NCI-H526 treated with DMSO at 0.1 percent for 48 hours (cell line): Measurements from ENCODE around the gene PASK.
"Not testable (repeated sequence)": the region's sequence is repeated elsewhere in the genome, so short reads cannot be mapped to it uniquely, and the experiment has no call there.

Experiments used
- DNase-seq: peaks from one replicate; lab custom pipeline; 2025; lab: John Stamatoyannopoulos, UW

The PASK gene

DNA sequence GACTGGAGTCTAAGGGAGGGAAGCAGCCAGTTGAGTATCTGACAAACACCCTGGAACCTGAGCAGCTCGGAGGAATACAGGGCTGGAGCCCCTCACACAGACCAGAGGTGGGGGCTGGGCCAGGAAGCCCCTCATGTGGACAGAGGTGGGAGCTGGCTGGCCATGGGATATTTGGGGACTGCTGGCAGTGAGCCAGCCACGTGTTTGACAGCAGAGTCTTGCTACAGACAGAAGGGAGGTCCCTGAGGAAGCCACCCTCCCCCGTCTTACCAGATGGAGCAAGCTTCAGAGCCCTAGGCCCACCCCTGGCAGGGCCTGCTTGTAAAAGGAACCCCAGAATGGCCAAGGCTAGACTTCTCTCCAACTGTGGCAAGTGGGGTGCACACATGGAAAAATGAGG lies 43.6 kb downstream of the PASK start:
- DNase-seq = no peak

DNA sequence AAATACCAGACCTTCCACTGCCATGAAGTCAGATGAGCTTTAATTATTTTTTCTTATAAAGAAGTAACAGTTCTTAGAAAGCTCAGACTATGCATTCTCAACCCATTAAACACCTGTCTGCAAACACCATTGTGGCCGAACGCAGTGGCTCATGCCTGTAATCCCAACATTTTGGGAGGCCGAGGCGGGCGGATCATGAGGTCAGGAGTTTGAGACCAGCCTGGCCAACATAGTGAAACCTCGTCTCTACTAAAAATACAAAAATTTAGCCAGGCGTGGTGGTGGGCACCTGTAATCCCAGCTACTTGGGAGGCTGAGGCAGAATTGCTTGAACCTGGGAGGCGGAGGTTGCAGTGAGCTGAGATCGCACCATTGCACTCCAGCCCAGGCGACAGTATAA lies 44.7 kb downstream of the PASK start:
- DNase-seq = not testable (repeated sequence)

DNA sequence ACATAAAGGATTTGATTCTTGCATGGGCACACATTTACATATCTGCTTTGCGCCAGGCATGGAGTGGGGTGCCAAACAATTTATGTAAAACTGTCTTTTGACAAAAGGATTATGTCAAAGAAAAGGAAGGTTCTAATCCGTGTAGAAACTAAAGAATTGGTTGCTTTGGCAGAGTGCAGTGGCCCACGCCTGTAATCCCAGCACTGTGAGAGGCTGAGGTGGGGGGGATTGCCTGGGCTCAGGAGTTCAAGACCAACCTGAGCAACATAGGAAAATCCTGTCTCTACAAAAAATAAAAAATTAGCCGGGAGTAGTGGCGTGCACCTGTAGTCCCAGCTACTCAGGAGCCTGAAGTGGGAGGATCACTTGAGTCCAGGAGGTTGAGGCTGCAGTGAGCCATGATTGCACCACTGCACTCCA lies 46.1 kb downstream of the PASK start:
- no peak for DNase-seq

- DNase-seq = peak; percentile 84
These were observed 47.0 kb downstream of the PASK start, which contains the start of gene MTERF4 for GRCh38 chr2:241102239-241102803. Gene MTERF4 (minus strand): TSS chr2:241102287. CDS start chr2:241102273, 14 bp downstream.

GRCh38 chr2:241099246-241099645 lies 50.0 kb downstream of the PASK start:
- no peak for DNase-seq

GRCh38 chr2:241096979-241097378 lies 52.3 kb downstream of the PASK start:
- DNase-seq = no peak

DNA sequence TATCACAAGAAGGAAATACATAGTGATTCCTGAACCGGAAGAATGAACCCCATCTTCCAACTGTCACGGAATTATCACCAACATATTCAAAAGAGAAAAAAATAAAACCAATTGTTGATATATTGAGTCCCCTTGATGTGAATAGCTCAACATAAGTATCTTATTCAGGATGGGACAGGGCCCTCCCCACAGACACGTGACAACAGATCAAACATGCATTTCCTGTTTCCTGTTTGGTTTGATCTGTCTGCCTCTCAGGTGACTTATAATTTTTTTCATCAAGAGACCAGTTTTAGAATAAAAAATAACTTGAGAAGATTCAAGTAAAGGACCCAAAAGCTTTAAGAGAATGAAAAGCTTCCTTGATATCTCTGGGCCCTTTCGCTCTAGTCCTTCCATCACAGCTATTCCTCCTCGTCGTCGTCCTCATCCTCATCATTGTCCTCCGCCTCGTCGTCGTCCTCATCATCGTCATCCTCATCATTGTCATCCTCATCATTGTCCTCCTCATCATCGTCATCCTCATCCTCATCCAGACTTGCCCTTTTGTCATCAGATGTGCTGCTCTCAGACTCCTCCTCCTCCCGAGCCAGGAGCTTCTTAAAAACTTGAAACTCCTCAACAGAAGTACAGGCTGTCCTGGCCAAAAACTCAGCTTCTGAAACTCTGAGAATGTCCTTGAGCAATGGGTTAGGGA lies 53.5 kb downstream of the PASK start:
- DNase-seq = no peak

DNA sequence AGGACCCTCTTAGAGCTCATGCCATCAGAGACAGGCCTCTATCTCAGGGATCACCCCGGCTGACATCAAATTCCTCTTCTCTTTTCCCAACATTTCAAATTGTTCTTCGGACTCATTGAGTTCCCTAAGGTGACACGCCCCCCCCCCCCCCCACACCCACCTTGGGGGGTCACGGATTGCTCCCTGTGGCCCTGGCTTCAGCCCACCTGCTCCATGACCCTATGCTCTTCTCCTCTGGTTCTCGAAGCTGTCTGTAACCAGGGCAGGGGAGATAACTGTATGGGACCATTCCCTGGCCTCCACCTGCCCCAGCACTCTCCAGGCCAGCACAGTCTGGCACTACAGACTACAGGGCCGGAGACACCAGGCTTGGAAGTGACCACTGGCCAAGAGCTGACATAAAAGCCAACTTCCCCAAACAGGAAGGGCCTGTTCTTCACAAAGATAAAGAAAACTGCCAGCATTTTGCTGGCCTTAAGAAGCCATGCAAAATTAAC lies 54.3 kb downstream of the PASK start:
- no peak for DNase-seq

- DNase-seq = no peak
These were observed 55.1 kb downstream of the PASK start for GRCh38 chr2:241094172-241094571.

- DNase-seq = peak; percentile 68
These were observed 56.0 kb downstream of the PASK start for GRCh38 chr2:241093133-241093781.

GRCh38 chr2:241092677-241093076 lies 56.6 kb downstream of the PASK start:
- no peak for DNase-seq

- no peak for DNase-seq
These were observed 57.4 kb downstream of the PASK start for GRCh38 chr2:241091734-241092445.

DNA sequence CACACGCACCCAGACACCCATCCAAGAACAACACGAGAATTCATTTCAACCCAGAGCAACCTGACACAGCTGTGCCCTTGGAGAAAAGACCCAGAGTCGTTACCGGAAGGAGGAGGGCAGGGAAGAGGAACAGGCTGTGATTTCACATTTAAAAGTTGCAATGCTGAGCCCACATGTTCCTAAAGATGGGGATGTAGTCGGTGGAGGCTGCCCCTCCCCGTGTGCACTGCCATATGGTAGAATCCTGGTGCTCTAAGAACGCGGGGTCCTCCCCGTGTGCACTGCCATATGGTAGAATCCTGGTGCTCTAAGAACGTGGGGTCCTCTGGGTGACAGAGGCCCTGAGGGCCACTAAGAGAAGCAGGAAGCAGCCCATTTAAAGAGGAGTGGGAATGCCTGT lies 58.1 kb downstream of the PASK start:
- DNase-seq = no peak

DNA sequence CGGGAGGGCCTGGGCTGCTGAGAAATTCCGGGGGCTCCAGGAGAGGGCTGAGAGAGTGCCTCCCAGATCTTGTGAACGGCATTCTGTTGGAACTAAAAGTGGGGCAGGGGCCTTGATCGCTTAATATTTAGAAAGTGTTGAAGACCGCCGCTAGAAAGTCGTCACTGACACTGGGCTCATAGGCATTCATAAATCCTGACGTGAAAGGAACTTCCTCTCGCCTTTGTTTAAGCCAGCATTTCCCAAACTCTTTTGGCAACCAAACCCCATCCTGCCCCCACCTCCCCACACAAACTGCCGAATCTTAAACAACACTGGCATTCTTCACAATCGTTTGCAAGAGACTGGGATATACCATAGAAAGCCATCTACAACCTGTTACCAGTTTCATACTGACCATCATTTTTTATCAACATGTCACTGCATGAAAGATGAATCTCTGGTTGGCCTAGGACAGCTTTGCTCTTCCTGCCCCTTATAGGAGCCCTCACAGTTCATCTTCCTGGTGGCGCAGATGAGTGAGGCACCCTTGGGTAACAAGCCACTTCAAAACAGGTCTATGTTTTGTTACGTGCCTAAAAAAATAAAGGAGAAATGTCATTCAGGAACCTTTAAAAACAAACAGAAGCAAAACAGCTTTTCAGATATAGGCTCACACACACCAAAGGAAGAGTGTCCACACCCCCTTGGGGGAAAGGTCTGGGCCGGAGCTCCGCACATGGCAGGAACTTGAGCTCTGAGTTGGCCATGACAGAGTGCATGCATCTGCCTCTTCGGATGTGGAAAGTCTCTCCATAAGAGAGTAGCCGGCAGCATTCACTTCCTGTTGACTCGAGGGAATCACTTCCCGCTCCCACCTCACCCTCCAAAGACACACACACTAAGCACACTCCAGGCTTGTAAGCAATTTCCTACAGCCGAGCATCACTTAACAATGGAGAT lies 60.2 kb downstream of the PASK start:
- no peak for DNase-seq

GRCh38 chr2:241088376-241088775 lies 60.9 kb downstream of the PASK start:
- no peak for DNase-seq

GRCh38 chr2:241087420-241088268 lies 61.6 kb downstream of the PASK start:
- DNase-seq = no peak

DNA sequence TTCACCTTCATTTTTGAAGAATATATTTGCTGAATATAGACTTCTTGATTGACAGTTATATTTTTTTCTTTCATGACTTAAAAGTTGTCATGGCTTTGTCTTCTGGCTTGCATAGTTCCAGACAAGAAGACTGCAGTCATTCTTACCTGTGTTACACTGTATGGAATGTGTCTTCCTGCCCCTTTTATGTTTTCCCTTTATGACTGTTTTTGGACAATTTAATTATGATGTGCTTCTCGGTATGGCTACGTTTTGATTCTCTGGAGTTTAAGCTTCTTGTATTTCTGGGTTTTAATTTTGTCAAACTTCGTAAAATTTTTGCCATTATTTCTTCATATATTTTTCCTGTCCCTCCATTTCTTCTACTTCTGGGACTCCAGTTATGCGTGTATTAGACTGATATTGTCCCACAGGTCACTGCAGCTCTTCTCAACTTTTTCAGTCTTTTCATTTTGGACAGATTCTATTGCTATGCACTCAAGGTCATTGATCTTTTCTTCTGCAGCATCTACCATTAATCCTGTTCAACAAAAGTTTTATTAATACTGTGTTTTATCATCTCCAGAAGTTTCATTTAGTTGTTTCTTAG lies 64.3 kb downstream of the PASK start:
- no peak for DNase-seq

- no peak for DNase-seq
These were observed 66.2 kb downstream of the PASK start for GRCh38 chr2:241083091-241083415.

DNA sequence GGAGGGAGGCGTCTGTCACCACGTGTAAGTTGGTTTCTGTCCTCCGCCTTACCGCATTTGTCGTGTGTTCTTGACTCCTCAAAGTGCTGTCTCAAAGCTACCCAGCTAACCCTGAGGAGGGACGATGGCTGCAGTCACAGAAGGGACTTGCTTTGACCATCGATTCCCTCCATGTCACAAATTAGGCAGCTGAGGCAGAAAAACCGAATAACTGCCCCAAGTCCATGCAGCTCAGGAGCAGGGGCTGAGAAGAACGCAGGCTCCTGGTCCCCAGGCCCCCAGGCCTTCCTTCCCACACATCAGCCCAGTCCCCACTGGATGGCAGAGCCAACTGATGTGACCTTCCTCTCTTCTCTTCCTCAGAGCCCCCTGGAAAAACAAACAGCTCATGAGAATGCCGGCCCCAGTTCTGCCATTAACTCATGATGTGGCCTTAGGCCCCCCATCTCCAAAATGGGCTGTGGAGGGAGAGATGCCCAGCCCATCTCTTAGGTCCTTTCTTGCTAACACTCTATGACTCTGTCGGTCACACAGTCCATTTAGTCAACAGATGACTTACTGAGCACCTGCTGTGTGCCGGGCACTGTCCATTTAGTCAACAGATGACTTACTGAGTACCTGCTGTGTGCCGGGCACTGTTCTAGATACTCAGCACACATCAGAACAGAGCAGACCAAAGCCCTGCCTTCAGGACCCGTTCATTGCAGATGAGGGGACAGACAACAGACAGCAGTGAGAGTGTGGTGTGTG lies 66.8 kb downstream of the PASK start:
- DNase-seq = no peak
